Measurements from ENCODE around the gene SLAIN1. TPM values are rescaled to one million over a fixed set of nuclear protein-coding genes. Genes with fewer than 3 reads are reported as not detected.
A peak's percentile ranks its signal among the peaks of the same experiment; 100 is the strongest.

The SLAIN1 gene
- total RNA-seq, 1 experiment from 2014 or later, result not detected

DNA sequence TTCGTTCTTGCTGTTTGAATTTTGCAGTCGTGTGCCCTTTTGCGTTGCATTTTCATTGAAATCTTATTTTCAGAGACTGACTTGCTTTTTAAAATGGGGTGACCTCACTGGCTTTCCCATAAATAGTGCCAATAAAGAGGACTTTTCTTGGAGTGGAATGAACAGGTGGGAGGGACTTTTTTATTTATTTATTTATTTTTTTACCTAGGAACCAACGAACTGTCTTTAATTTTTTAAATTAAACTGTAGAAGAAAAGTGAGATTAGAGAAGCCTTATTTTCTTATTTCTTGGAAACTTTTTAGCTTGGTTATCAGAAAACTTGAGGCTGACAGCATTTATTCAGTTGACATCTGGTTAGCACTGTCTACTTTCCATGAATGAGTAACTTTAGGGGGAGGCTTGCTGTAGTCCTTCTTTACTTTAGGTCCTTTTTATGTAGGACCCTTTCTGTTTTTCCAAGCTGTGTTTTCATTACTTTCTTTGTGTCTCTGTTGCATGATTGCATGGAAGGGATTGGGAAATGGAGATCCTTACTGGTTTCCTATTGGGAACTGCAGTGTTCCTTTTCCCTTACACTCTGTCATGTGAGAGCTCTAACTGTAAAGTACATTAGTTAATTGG lies 1.7 kb downstream of the SLAIN1 start:
- intact Hi-C loops (cut with micrococcal nuclease), result no loop called here
- H3K27me3 Mint-ChIP-seq (ENCODE audit: insufficient read depth, unreplicated experiment), result peaks cover 77% of the 10 kb centered on the region
- TF ChIP-seq, protein P1, sequence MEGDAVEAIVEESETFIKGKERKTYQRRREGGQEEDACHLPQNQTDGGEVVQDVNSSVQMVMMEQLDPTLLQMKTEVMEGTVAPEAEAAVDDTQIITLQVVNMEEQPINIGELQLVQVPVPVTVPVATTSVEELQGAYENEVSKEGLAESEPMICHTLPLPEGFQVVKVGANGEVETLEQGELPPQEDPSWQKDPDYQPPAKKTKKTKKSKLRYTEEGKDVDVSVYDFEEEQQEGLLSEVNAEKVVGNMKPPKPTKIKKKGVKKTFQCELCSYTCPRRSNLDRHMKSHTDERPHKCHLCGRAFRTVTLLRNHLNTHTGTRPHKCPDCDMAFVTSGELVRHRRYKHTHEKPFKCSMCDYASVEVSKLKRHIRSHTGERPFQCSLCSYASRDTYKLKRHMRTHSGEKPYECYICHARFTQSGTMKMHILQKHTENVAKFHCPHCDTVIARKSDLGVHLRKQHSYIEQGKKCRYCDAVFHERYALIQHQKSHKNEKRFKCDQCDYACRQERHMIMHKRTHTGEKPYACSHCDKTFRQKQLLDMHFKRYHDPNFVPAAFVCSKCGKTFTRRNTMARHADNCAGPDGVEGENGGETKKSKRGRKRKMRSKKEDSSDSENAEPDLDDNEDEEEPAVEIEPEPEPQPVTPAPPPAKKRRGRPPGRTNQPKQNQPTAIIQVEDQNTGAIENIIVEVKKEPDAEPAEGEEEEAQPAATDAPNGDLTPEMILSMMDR (IDR thresholded peaks at IDR 0.05; ENCODE audit: unreplicated experiment), result no peak

DNA sequence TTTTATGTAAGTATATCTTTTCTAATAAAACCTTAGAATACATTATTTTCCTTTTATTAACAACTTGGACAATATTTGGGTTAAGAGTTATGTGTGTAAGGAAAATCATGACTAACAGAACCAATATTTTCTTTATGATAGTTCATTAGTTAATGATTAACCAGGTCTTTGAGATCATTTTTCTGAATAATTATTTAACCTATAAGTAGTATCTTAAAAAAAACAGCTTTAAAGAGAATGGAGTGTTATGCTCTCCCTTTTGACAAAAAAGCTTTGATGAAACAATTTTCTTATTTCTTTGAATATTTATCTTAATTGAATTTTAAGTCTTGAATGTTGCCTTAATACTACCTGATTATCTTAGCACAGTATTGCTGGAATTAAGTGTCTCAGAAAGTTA lies 3.8 kb downstream of the SLAIN1 start:
- no peaks in the 10 kb centered on the region for H3K9me3 Mint-ChIP-seq (ENCODE audit: unreplicated experiment)
- no peaks in the 10 kb centered on the region for H3K4me1 Mint-ChIP-seq (ENCODE audit: insufficient read depth, unreplicated experiment)
- H3K27ac Mint-ChIP-seq (ENCODE audit: low read depth, unreplicated experiment), result no peak overlapping the region
- peaks cover 66% of the 10 kb centered on the region for H3K27me3 Mint-ChIP-seq (ENCODE audit: insufficient read depth, unreplicated experiment)
- ChIA-PET CTCF (interaction anchor here (0.7 kb wide), 1 partner anchor 108 kb away, joined by 3 read pairs; no protein-coding TSS in a partner anchor), POLR2A (no interaction called here)
- no peak overlapping the region for H3K4me3 Mint-ChIP-seq (ENCODE audit: unreplicated experiment)
- no peaks in the 10 kb centered on the region for H3K36me3 Mint-ChIP-seq (ENCODE audit: insufficient read depth, unreplicated experiment)
- no peak for DNase-seq (ENCODE audit: unreplicated experiment)
- TF ChIP-seq, protein P1 (IDR thresholded peaks at IDR 0.05; ENCODE audit: unreplicated experiment), result no peak
- intact Hi-C loops (cut with micrococcal nuclease), result no loop called here
- no TSS peak for BruUV-seq (replicated peaks)

More for the DNA sequence above, 1.7 kb downstream of the SLAIN1 start:
- Mint-ChIP-seq H3K9me3 (ENCODE audit: unreplicated experiment) (no peaks in the 10 kb centered on the region), H3K4me1 (ENCODE audit: insufficient read depth, unreplicated experiment) (no peaks in the 10 kb centered on the region), H3K36me3 (ENCODE audit: insufficient read depth, unreplicated experiment) (no peaks in the 10 kb centered on the region), H3K4me3 (ENCODE audit: unreplicated experiment) (peak overlapping the region; percentile 73), H3K27ac (ENCODE audit: low read depth, unreplicated experiment) (no peak overlapping the region)
- POLR2A ChIA-PET, result no interaction called here
- CTCF ChIA-PET, result interaction anchor here (0.6 to 0.7 kb wide), 2 partner anchors 50 to 1212 kb away, joined by 3 read pairs; no protein-coding TSS in a partner anchor
- no TSS peak for BruUV-seq (replicated peaks)
- DNase-seq (ENCODE audit: unreplicated experiment), result no peak

DNA sequence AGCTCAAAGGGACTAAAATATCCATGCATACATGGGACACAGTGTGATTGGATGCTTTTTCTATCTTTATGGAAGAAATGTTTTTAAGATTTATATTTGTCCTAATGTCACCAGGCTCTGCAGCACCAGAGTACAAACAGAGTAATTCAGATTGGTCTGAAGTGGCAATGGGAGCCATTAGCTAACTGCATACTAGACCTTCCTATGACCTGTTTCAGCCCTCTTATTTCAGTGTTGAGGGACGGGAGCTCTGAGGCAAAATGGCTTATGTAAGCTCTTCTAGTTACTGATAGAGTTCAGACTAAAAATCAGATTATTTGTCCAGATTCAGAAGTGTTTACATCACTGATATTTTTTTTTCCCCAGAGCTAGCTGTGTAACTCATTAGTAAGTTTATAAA lies 4.9 kb downstream of the SLAIN1 start:
- H3K36me3 Mint-ChIP-seq (ENCODE audit: insufficient read depth, unreplicated experiment), result no peaks in the 10 kb centered on the region
- TF ChIP-seq, protein P1 (IDR thresholded peaks at IDR 0.05; ENCODE audit: unreplicated experiment), result no peak
- POLR2A ChIA-PET, result no interaction called here
- no peak overlapping the region for H3K27ac Mint-ChIP-seq (ENCODE audit: low read depth, unreplicated experiment)
- H3K27me3 Mint-ChIP-seq (ENCODE audit: insufficient read depth, unreplicated experiment), result peaks cover 66% of the 10 kb centered on the region
- H3K4me1 Mint-ChIP-seq (ENCODE audit: insufficient read depth, unreplicated experiment), result no peaks in the 10 kb centered on the region
- no peaks in the 10 kb centered on the region for H3K9me3 Mint-ChIP-seq (ENCODE audit: unreplicated experiment)
- intact Hi-C loops (cut with micrococcal nuclease), result no loop called here
- no TSS peak for BruUV-seq (replicated peaks)
- no peak overlapping the region for H3K4me3 Mint-ChIP-seq (ENCODE audit: unreplicated experiment)
- CTCF ChIA-PET, result interaction anchor here (0.7 kb wide), 1 partner anchor 1886 kb away, joined by 3 read pairs; no protein-coding TSS in a partner anchor
- DNase-seq (ENCODE audit: unreplicated experiment), result no peak

DNA sequence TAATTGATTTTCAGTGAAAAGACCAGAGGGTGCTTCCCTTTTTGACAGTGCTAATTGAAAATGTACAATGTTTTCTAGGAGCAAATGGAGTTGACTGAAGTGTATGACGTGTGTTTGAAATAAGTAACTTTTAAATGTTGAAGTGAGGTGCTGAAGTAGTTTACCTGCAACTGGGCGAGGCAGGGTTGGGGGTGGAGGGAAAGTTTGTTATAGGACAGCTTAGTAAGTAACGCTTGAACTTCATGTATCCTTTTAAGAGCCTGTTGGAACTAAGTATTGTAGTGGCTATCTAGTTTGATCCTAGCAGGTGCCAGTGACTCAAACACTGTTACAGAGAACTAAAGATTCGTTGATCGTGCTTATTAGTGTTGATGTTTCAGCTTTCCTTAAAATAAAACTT lies 5.9 kb downstream of the SLAIN1 start:
- intact Hi-C loops (cut with micrococcal nuclease), result no loop called here
- Mint-ChIP-seq H3K27me3 (ENCODE audit: insufficient read depth, unreplicated experiment) (peaks cover 69% of the 10 kb centered on the region), H3K36me3 (ENCODE audit: insufficient read depth, unreplicated experiment) (no peaks in the 10 kb centered on the region), H3K4me3 (ENCODE audit: unreplicated experiment) (no peak overlapping the region), H3K4me1 (ENCODE audit: insufficient read depth, unreplicated experiment) (no peaks in the 10 kb centered on the region), H3K27ac (ENCODE audit: low read depth, unreplicated experiment) (no peak overlapping the region), H3K9me3 (ENCODE audit: unreplicated experiment) (no peaks in the 10 kb centered on the region)
- ChIA-PET POLR2A (no interaction called here), CTCF (no interaction called here)
- TF ChIP-seq, protein P1 (IDR thresholded peaks at IDR 0.05; ENCODE audit: unreplicated experiment), result no peak
- no peak for DNase-seq (ENCODE audit: unreplicated experiment)
- BruUV-seq (replicated peaks), result no TSS peak
